GM12878 (cell line): ENCODE data around the gene PMM1. TPM values are rescaled to one million over a fixed set of nuclear protein-coding genes. Genes with fewer than 3 reads are reported as not detected.

ENCODE experiments used
- ATAC-seq: fragments of 200-7000 bp; cut with Tn5 transposase; 3 replicates; pipeline ENCODE4 v1.9.1; 2020; ENCODE audit warnings: mild to moderate bottlenecking, moderate library complexity
- BruUV-seq: library from RNA; stranded (reverse); fragments of 400-500 nt; replicated peaks from 2 replicates; lab custom pipeline; 2021; lab: Mats Ljungman, UMichigan
- CTCF ChIA-PET: fragments of 300-600 bp; sonication (Branson Sonifier 250); formaldehyde crosslinking; extraction: SDS; loops from one replicate; lab custom pipeline; 2021; ENCODE audit warnings: inconsistent platforms; lab: Yijun Ruan, JAX
- POLR2A ChIA-PET: fragments of 350-600 bp; formaldehyde crosslinking; extraction: SDS; loops from one replicate; lab custom pipeline; 2021; ENCODE audit warnings: inconsistent platforms; lab: Charles Lee
- RAD21 ChIA-PET: fragments of 300-600 bp; sonication (Branson Sonifier 250); formaldehyde crosslinking; loops from one replicate; lab custom pipeline; 2023; ENCODE audit warnings: antibody characterized with exemption; ENCODE audit not compliant: unreplicated experiment; lab: Charles Lee
- SMC1A ChIA-PET: fragments of 300-600 bp; sonication (Branson Sonifier 250); formaldehyde crosslinking; loops from one replicate; lab custom pipeline; 2023; ENCODE audit not compliant: unreplicated experiment, uncharacterized antibody; lab: Charles Lee
- DNase-seq: peaks from one replicate; pipeline ENCODE4 v3.0.0-alpha.2; 2011; ENCODE audit warnings: low read depth, low spot score
- FAIRE-seq: peaks from 3 replicates; lab custom pipeline; 2011; peaks lifted over from hg19 to GRCh38; lab: Jason Lieb, UNC
- H2AFZ ChIP-seq: 2 replicates; pipeline ENCODE4 v1.6.0; 2011; ENCODE audit warnings: low read depth, low read length, control low read depth; ENCODE audit not compliant: control insufficient read depth
- H3K27ac ChIP-seq: 2 replicates; pipeline ENCODE4 v1.5.1; 2011; ENCODE audit warnings: control low read depth; ENCODE audit not compliant: control insufficient read depth, insufficient read depth
- H3K27me3 ChIP-seq, 2 experiments: replicated peaks in 1 of 2; 2 replicates each; pipeline versions ENCODE4 v1.6.0 to v1.6.1; 2011; ENCODE audit warnings: low read length in 1 of 2; ENCODE audit not compliant: control insufficient read depth in 2 of 2, insufficient read depth in 2 of 2
- H3K36me3 ChIP-seq, 2 experiments: 2 replicates each; pipeline ENCODE4 v1.5.1; 2011; ENCODE audit warnings: low read length in 1 of 2; ENCODE audit not compliant: control insufficient read depth in 2 of 2, insufficient read depth in 2 of 2
- H3K4me1 ChIP-seq: 2 replicates; pipeline ENCODE4 v1.6.1; 2011; ENCODE audit warnings: mild to moderate bottlenecking, low read length, moderate library complexity, mixed read lengths; ENCODE audit not compliant: control insufficient read depth, insufficient read depth
- H3K4me2 ChIP-seq: 2 replicates; pipeline ENCODE4 v1.6.0; 2011; ENCODE audit warnings: control low read depth; ENCODE audit not compliant: control insufficient read depth, insufficient read depth
- H3K4me3 ChIP-seq: fragments of 200-600 bp; sonication (generic); 2 replicates; pipeline ENCODE4 v1.5.1; 2016
- H3K79me2 ChIP-seq: 2 replicates; pipeline ENCODE4 v1.6.0; 2011; ENCODE audit warnings: low read length; ENCODE audit not compliant: control insufficient read depth, insufficient read depth
- H3K9ac ChIP-seq: 2 replicates; pipeline ENCODE4 v1.8.0; 2011; ENCODE audit warnings: low read length, control low read depth, mixed read lengths; ENCODE audit not compliant: control insufficient read depth, insufficient read depth
- H3K9me3 ChIP-seq: replicated peaks from 3 replicates; pipeline ENCODE4 v1.5.1; 2011; ENCODE audit warnings: mild to moderate bottlenecking, low read length; ENCODE audit not compliant: control insufficient read depth, insufficient read depth
- H4K20me1 ChIP-seq: 2 replicates; pipeline ENCODE4 v1.6.0; 2011; ENCODE audit not compliant: control insufficient read depth, insufficient read depth
- ATF7 ChIP-seq: fragments of 450-650 bp; IDR thresholded peaks from 2 replicates; pipeline ENCODE4 v1.6.1; 2016; ENCODE audit warnings: low read depth, mild to moderate bottlenecking
- BACH1 ChIP-seq: fragments of 450-650 bp; IDR thresholded peaks from 2 replicates; pipeline ENCODE4 v1.6.1; 2017; ENCODE audit warnings: mild to moderate bottlenecking, borderline replicate concordance
- CREB1 ChIP-seq: IDR thresholded peaks from 2 replicates; pipeline ENCODE4 v1.6.1; 2012; ENCODE audit warnings: low read depth, mild to moderate bottlenecking, inconsistent platforms
- ESRRA ChIP-seq: IDR thresholded peaks from 2 replicates; pipeline ENCODE4 v1.6.1; 2012; ENCODE audit warnings: mild to moderate bottlenecking, low read length, improper control_type of control experiment
- FOXM1 ChIP-seq: IDR thresholded peaks from 2 replicates; pipeline ENCODE4 v1.6.1; 2012; ENCODE audit warnings: low read depth, mild to moderate bottlenecking, inconsistent platforms, low read length, moderate library complexity
- KDM1A ChIP-seq: fragments of 200-600 bp; sonication (generic); IDR thresholded peaks from 2 replicates; pipeline ENCODE4 v1.6.1; 2016; ENCODE audit warnings: borderline replicate concordance
- RAD21 ChIP-seq: IDR thresholded peaks from 2 replicates; pipeline ENCODE4 v1.6.1; 2011; ENCODE audit warnings: mild to moderate bottlenecking, low read depth, low read length, moderate library complexity; ENCODE audit not compliant: insufficient read depth
- RELA ChIP-seq: fragments of 450-650 bp; IDR thresholded peaks from 2 replicates; pipeline ENCODE4 v1.8.0; 2014; ENCODE audit warnings: borderline replicate concordance; ENCODE audit not compliant: partially characterized antibody
- SIX5 ChIP-seq: IDR thresholded peaks from 2 replicates; pipeline ENCODE4 v1.6.1; 2011; ENCODE audit warnings: mild to moderate bottlenecking, low read depth, low read length, moderate library complexity; ENCODE audit not compliant: severe bottlenecking
- SMAD1 ChIP-seq: fragments of 450-650 bp; IDR thresholded peaks from 2 replicates; pipeline ENCODE4 v1.6.1; 2018; ENCODE audit warnings: mild to moderate bottlenecking, low read depth; ENCODE audit not compliant: partially characterized antibody
- TCF12 ChIP-seq: IDR thresholded peaks from 2 replicates; pipeline ENCODE4 v1.6.1; 2011; ENCODE audit warnings: low read depth, mild to moderate bottlenecking, low read length
- ZBTB33 ChIP-seq: fragments of 450-650 bp; IDR thresholded peaks from 2 replicates; pipeline ENCODE4 v1.6.1; 2017; ENCODE audit warnings: mild to moderate bottlenecking
- WGBS: methylation state at CpG from one replicate; pipeline ENCODE4 v1.1.6; 2016; ENCODE audit warnings: low lambda C conversion rate; ENCODE audit not compliant: insufficient replicate concordance, insufficient coverage; ENCODE audit errors: missing lambda C conversion rate; 5-methylcytosine and 5-hydroxymethylcytosine counted together
- in situ Hi-C: fragments of 300-500 bp; cut with MboI; formaldehyde crosslinking; loops from 9 replicates; pipeline ENCODE4 v1.14.3; 2018; ENCODE audit warnings: mixed read lengths
- intact Hi-C: fragments of 100-400 bp; cut with micrococcal nuclease; formaldehyde crosslinking; loops from one replicate; pipeline ENCODE4 v1.14.2; 2022; ENCODE audit not compliant: unreplicated experiment
- polyA plus RNA-seq, 11 experiments: library from polyadenylated mRNA; depleted of rRNA in 4 of 11; unstranded in 6 of 11; stranded (reverse) in 5 of 11; fragments of >200 nt; fragmentation: Nextera tagmentation in 4 of 11; fragmentation: Illumina TruSeq in 1 of 11; extraction: Ambion mirVana in 4 of 11; extraction: Trizol in 1 of 11; gene quantifications; 1 replicate in 1 of 11; 2 replicates in 10 of 11; pipeline versions ENCODE4 v1.2.1 to v1.2.3, GENCODE V29; 2011 to 2016; ENCODE audit warnings: inconsistent platforms in 2 of 11, missing spikeins in 2 of 11, low read depth in 1 of 11
- total RNA-seq, 4 experiments: library from RNA; depleted of rRNA in 3 of 4; stranded (reverse); fragments of >200 nt in 3 of 4; fragmentation: Illumina TruSeq in 1 of 4; extraction: Trizol in 1 of 4; gene quantifications; 2 replicates each; pipeline versions ENCODE4 v1.2.1 to v1.2.3, GENCODE V29; 2013 to 2021
- TF ChIP-seq, protein P1 (sequence below): fragments of 150-350 bp; IDR thresholded peaks from 2 replicates; pipeline ENCODE4 v1.6.1; 2014; ENCODE audit warnings: mild to moderate bottlenecking, low read depth, low read length
- TF ChIP-seq, protein P2 (sequence below): fragments of 450-650 bp; formaldehyde crosslinking; IDR thresholded peaks from 2 replicates; pipeline ENCODE4 v1.4.0; 2020; ENCODE audit warnings: mild to moderate bottlenecking, moderate library complexity
- TF ChIP-seq, protein P3 (sequence below): IDR thresholded peaks from 2 replicates; pipeline ENCODE4 v1.6.1; 2011; ENCODE audit warnings: borderline replicate concordance, low read depth, mild to moderate bottlenecking, moderate library complexity, mixed read lengths, low read length; ENCODE audit not compliant: insufficient read depth; ENCODE audit errors: extremely low read length

The PMM1 gene
- total and polyA plus RNA-seq, 10 of the 15 experiments (the other 5 are each of a cell fraction or from before 2014, with no cell fraction given) = 8.2 to 32.2 (median 16.9) TPM

- RAD21 ChIA-PET = no interaction called here
- 78% methylated on average over 3 of the region's 3 CpGs for WGBS
- FAIRE-seq (no peak), DNase-seq (no peak), ATAC-seq (no peak)
- H3K36me3 ChIP-seq = peaks cover 0 to 22% of the 10 kb centered on the region in 2 experiments; a peak in 2 of 4 replicates
- H3K79me2 ChIP-seq = no peaks in the 10 kb centered on the region; the same call in 1 of the 2 replicates
- peaks cover 16% of the 10 kb centered on the region for H3K4me1 ChIP-seq
- intact Hi-C loops = no loop called here
- in situ Hi-C loops = no loop called here
- no peak overlapping the region for H3K4me3 ChIP-seq
- H4K20me1 ChIP-seq = peaks cover 14% of the 10 kb centered on the region
- BruUV-seq = no TSS peak
- H3K27ac ChIP-seq = no peak overlapping the region
- H3K9me3 ChIP-seq = no peaks in the 10 kb centered on the region
- H3K4me2 ChIP-seq = no peak overlapping the region
- CTCF ChIA-PET = no interaction called here
- no peaks in the 10 kb centered on the region for H3K27me3 ChIP-seq
- POLR2A ChIA-PET = interaction anchor here (1.0 kb wide), 1 partner anchor 9 kb away, joined by 3 read pairs; no protein-coding TSS in a partner anchor
- H2AFZ ChIP-seq = no peak overlapping the region
- H3K9ac ChIP-seq = no peak overlapping the region
- SMC1A ChIA-PET = interaction anchor here (1.0 kb wide), 1 partner anchor 10 kb away, joined by 5 read pairs; no protein-coding TSS in a partner anchor
- TF ChIP-seq ZBTB33 (no peak), ATF7 (no peak), CREB1 (no peak), ESRRA (no peak), RAD21 (no peak), SIX5 (no peak), RELA (no peak), KDM1A (no peak), TCF12 (no peak), FOXM1 (no peak), BACH1 (no peak), SMAD1 (no peak)
- TF ChIP-seq, protein P1, sequence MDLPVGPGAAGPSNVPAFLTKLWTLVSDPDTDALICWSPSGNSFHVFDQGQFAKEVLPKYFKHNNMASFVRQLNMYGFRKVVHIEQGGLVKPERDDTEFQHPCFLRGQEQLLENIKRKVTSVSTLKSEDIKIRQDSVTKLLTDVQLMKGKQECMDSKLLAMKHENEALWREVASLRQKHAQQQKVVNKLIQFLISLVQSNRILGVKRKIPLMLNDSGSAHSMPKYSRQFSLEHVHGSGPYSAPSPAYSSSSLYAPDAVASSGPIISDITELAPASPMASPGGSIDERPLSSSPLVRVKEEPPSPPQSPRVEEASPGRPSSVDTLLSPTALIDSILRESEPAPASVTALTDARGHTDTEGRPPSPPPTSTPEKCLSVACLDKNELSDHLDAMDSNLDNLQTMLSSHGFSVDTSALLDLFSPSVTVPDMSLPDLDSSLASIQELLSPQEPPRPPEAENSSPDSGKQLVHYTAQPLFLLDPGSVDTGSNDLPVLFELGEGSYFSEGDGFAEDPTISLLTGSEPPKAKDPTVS = no peak
- TF ChIP-seq, protein P2, sequence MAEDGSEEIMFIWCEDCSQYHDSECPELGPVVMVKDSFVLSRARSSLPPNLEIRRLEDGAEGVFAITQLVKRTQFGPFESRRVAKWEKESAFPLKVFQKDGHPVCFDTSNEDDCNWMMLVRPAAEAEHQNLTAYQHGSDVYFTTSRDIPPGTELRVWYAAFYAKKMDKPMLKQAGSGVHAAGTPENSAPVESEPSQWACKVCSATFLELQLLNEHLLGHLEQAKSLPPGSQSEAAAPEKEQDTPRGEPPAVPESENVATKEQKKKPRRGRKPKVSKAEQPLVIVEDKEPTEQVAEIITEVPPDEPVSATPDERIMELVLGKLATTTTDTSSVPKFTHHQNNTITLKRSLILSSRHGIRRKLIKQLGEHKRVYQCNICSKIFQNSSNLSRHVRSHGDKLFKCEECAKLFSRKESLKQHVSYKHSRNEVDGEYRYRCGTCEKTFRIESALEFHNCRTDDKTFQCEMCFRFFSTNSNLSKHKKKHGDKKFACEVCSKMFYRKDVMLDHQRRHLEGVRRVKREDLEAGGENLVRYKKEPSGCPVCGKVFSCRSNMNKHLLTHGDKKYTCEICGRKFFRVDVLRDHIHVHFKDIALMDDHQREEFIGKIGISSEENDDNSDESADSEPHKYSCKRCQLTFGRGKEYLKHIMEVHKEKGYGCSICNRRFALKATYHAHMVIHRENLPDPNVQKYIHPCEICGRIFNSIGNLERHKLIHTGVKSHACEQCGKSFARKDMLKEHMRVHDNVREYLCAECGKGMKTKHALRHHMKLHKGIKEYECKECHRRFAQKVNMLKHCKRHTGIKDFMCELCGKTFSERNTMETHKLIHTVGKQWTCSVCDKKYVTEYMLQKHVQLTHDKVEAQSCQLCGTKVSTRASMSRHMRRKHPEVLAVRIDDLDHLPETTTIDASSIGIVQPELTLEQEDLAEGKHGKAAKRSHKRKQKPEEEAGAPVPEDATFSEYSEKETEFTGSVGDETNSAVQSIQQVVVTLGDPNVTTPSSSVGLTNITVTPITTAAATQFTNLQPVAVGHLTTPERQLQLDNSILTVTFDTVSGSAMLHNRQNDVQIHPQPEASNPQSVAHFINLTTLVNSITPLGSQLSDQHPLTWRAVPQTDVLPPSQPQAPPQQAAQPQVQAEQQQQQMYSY (CRISPR knock-in tag) = no peak
- TF ChIP-seq, protein P3, sequence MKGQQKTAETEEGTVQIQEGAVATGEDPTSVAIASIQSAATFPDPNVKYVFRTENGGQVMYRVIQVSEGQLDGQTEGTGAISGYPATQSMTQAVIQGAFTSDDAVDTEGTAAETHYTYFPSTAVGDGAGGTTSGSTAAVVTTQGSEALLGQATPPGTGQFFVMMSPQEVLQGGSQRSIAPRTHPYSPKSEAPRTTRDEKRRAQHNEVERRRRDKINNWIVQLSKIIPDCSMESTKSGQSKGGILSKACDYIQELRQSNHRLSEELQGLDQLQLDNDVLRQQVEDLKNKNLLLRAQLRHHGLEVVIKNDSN = no peak
These were observed 18.7 kb upstream of the PMM1 start for GRCh38 chr22:41608386-41608785.
